Measurements from ENCODE around the gene ATP2C2.

Gene ATP2C2

GRCh38 chr16:84322749-84323148 is 45.6 kb upstream of the ATP2C2 start:
- CTCF ChIA-PET, result no interaction called here
- no peak for DNase-seq (ENCODE audit: extremely low spot score)
- POLR2A ChIA-PET, result interaction anchor here (0.7 kb wide), 1 partner anchor 639 kb away, joined by 3 read pairs; no protein-coding TSS in a partner anchor
- TF ChIP-seq LEF1 (IDR thresholded peaks at IDR 0.05; ENCODE audit: borderline replicate concordance) (no peak), HDGF (IDR thresholded peaks at IDR 0.05; ENCODE audit: borderline replicate concordance) (no peak), FOXA1 (IDR thresholded peaks at IDR 0.05) (no peak), ELF4 (IDR thresholded peaks at IDR 0.05) (no peak), SP1 (IDR thresholded peaks at IDR 0.05) (no peak), TARDBP (IDR thresholded peaks at IDR 0.05) (no peak), FOXM1 (IDR thresholded peaks at IDR 0.05; ENCODE audit: borderline replicate concordance) (no peak), ARNT (IDR thresholded peaks at IDR 0.05) (no peak), CTBP1 (IDR thresholded peaks at IDR 0.05; ENCODE audit: borderline replicate concordance) (no peak), NFRKB (IDR thresholded peaks at IDR 0.05) (no peak), PKNOX1 (IDR thresholded peaks at IDR 0.05) (no peak), ZNF384 (IDR thresholded peaks at IDR 0.05) (no peak)

- TF ChIP-seq FOXK2 (IDR thresholded peaks at IDR 0.05), result no peak
- no peak for TF ChIP-seq CTBP1 (IDR thresholded peaks at IDR 0.05; ENCODE audit: borderline replicate concordance)
- TF ChIP-seq PKNOX1 (IDR thresholded peaks at IDR 0.05), result no peak
- no peak for TF ChIP-seq BHLHE40 (IDR thresholded peaks at IDR 0.05; ENCODE audit: borderline replicate concordance)
- TF ChIP-seq FOXA1 (IDR thresholded peaks at IDR 0.05), result no peak
- DNase-seq (ENCODE audit: extremely low spot score), result no peak
- POLR2A ChIA-PET, result no interaction called here
- CTCF ChIA-PET, result no interaction called here
These were observed 44.7 kb upstream of the ATP2C2 start for GRCh38 chr16:84323606-84324005.

GRCh38 chr16:84324434-84325262 is 43.7 kb upstream of the ATP2C2 start:
- POLR2A ChIA-PET, result no interaction called here
- no peak for TF ChIP-seq PKNOX1 (IDR thresholded peaks at IDR 0.05)
- no peak for TF ChIP-seq LEF1 (IDR thresholded peaks at IDR 0.05; ENCODE audit: borderline replicate concordance)
- CTCF ChIA-PET, result no interaction called here
- DNase-seq (ENCODE audit: extremely low spot score), result no peak

- DNase-seq (ENCODE audit: extremely low spot score), result no peak
- POLR2A ChIA-PET, result no interaction called here
- CTCF ChIA-PET, result no interaction called here
- TF ChIP-seq FOXM1 (IDR thresholded peaks at IDR 0.05; ENCODE audit: borderline replicate concordance), result no peak
- TF ChIP-seq BHLHE40 (IDR thresholded peaks at IDR 0.05; ENCODE audit: borderline replicate concordance), result no peak
These were observed 41.8 kb upstream of the ATP2C2 start for GRCh38 chr16:84326545-84326944.

GRCh38 chr16:84327926-84328505 is 40.3 kb upstream of the ATP2C2 start:
- DNase-seq (ENCODE audit: extremely low spot score), result no peak
- TF ChIP-seq ELF4 (IDR thresholded peaks at IDR 0.05) (no peak), L3MBTL2 (conservative IDR thresholded peaks at IDR 0.05) (no peak), BHLHE40 (IDR thresholded peaks at IDR 0.05; ENCODE audit: borderline replicate concordance) (no peak), PKNOX1 (IDR thresholded peaks at IDR 0.05) (no peak), FOXK2 (IDR thresholded peaks at IDR 0.05) (no peak), ARNT (IDR thresholded peaks at IDR 0.05) (no peak)
- ChIA-PET CTCF (no interaction called here), POLR2A (no interaction called here)

- ChIA-PET CTCF (no interaction called here), POLR2A (no interaction called here)
- TF ChIP-seq SP1 (IDR thresholded peaks at IDR 0.05) (no peak), FOXK2 (IDR thresholded peaks at IDR 0.05) (no peak), CTBP1 (IDR thresholded peaks at IDR 0.05; ENCODE audit: borderline replicate concordance) (no peak), ARNT (IDR thresholded peaks at IDR 0.05) (no peak), SUZ12 (IDR thresholded peaks at IDR 0.05) (no peak), FOXA1 (IDR thresholded peaks at IDR 0.05) (no peak), PKNOX1 (IDR thresholded peaks at IDR 0.05) (no peak), ELF4 (IDR thresholded peaks at IDR 0.05) (no peak), NFRKB (IDR thresholded peaks at IDR 0.05) (no peak), L3MBTL2 (conservative IDR thresholded peaks at IDR 0.05) (no peak), BHLHE40 (IDR thresholded peaks at IDR 0.05; ENCODE audit: borderline replicate concordance) (no peak), TARDBP (IDR thresholded peaks at IDR 0.05) (no peak), ZNF384 (IDR thresholded peaks at IDR 0.05) (no peak), FOXM1 (IDR thresholded peaks at IDR 0.05; ENCODE audit: borderline replicate concordance) (no peak)
- DNase-seq (ENCODE audit: extremely low spot score), result no peak
These were observed 39.3 kb upstream of the ATP2C2 start for GRCh38 chr16:84329016-84329415.
